GM23338 (cell line): Measurements from ENCODE around the gene GPNMB. TPM values are rescaled to one million over a fixed set of nuclear protein-coding genes. Genes with fewer than 3 reads are reported as not detected.

Experiments
- CREB1 ChIP-seq: fragments of 250-450 bp; sonication (Bioruptor Pico); IDR thresholded peaks from 2 replicates; pipeline ENCODE4 v1.5.0; 2020; ENCODE audit warnings: low read depth, mild to moderate bottlenecking, moderate library complexity
- CTCF ChIP-seq, 2 experiments: fragments of 200-600 bp in 1 of 2; sonication (generic) in 1 of 2; conservative IDR thresholded peaks; 2 replicates each; pipeline versions ENCODE4 v1.5.1 to v1.6.1; 2016 to 2017; ENCODE audit warnings: antibody characterized with exemption in 2 of 2, low read depth in 2 of 2, mild to moderate bottlenecking in 2 of 2, moderate library complexity in 1 of 2
- ETS1 ChIP-seq: IDR thresholded peaks from 2 replicates; pipeline ENCODE4 v1.6.1; 2016; ENCODE audit warnings: antibody characterized with exemption
- EZH2 ChIP-seq: fragments of 200-600 bp; sonication (generic); IDR thresholded peaks from one replicate; pipeline ENCODE4 v1.8.0; 2017; ENCODE audit warnings: antibody characterized with exemption, mild to moderate bottlenecking, low read depth; ENCODE audit not compliant: unreplicated experiment
- JUNB ChIP-seq: IDR thresholded peaks from one replicate; pipeline ENCODE4 v1.6.1; 2016; ENCODE audit warnings: antibody characterized with exemption; ENCODE audit not compliant: unreplicated experiment
- NANOG ChIP-seq: IDR thresholded peaks from 2 replicates; pipeline ENCODE4 v1.6.1; 2016; ENCODE audit warnings: antibody characterized with exemption, borderline replicate concordance
- ZNF114 ChIP-seq: fragments of 250-450 bp; sonication (Bioruptor Pico); IDR thresholded peaks from 2 replicates; pipeline ENCODE4 v1.5.0; 2020; ENCODE audit warnings: mild to moderate bottlenecking, moderate library complexity
- polyA plus RNA-seq: library from polyadenylated mRNA; unstranded; fragments of >200 nt; fragmentation: Nextera tagmentation; extraction: Ambion mirVana; gene quantifications from 2 replicates; pipeline ENCODE4 v1.2.1, GENCODE V29; 2016
- total RNA-seq: library from RNA; depleted of rRNA; stranded (reverse); fragments of >200 nt; shearing (Covaris generic); gene quantifications from 2 replicates; pipeline ENCODE4 v1.2.3, GENCODE V29; 2014; rRNA removed

GPNMB gene
- total and polyA plus RNA-seq, 2 experiments from 2014 or later: 0.76 to 1.2 TPM

- TF ChIP-seq NANOG (no peak), ETS1 (no peak), EZH2 (no peak), ZNF114 (CRISPR knock-in tag) (no peak), CREB1 (CRISPR knock-in tag) (no peak), CTCF (conservative IDR thresholded peaks at IDR 0.05; ENCODE audit: low read depth in 2 of 2) (no peak), JUNB (no peak)
These were observed 68.8 kb downstream of the GPNMB start (continued) for GRCh38 chr7:23315366-23315765.

Other genes with a start within 250 kb of the GPNMB start
- gene HYCC1, start 232.6 kb upstream of the GPNMB start, total RNA-seq: 175 and 181 TPM in 2 replicates
- 42.4 and 55.4 TPM in 2 replicates for gene HYCC1, start 232.6 kb upstream of the GPNMB start, polyA plus RNA-seq
- gene KLHL7, start 141.0 kb upstream of the GPNMB start, total RNA-seq: 119 and 143 TPM in 2 replicates
- gene KLHL7, start 141.0 kb upstream of the GPNMB start, polyA plus RNA-seq: 85.8 and 92.5 TPM in 2 replicates
- 42.7 and 44.7 TPM in 2 replicates for gene NUP42, start 64.7 kb upstream of the GPNMB start, total RNA-seq
- gene NUP42, start 64.7 kb upstream of the GPNMB start, polyA plus RNA-seq: 35.0 and 39.1 TPM in 2 replicates
- 96.8 and 112 TPM in 2 replicates for gene MALSU1, start 52.6 kb downstream of the GPNMB start, total RNA-seq
- 190 and 209 TPM in 2 replicates for gene MALSU1, start 52.6 kb downstream of the GPNMB start, polyA plus RNA-seq
- gene IGF2BP3, start 223.7 kb downstream of the GPNMB start, total RNA-seq: 183 and 209 TPM in 2 replicates
- gene IGF2BP3, start 223.7 kb downstream of the GPNMB start, polyA plus RNA-seq: 47.1 and 52.0 TPM in 2 replicates